GM12878 (cell line): Measurements from ENCODE around the gene SPTLC2. TPM values are rescaled to one million over a fixed set of nuclear protein-coding genes. Genes with fewer than 3 reads are reported as not detected.

Source experiments
- ATAC-seq: fragments of 200-7000 bp; cut with Tn5 transposase; 3 replicates; pipeline ENCODE4 v1.9.1; 2020; ENCODE audit warnings: mild to moderate bottlenecking, moderate library complexity
- BruUV-seq: library from RNA; stranded (reverse); fragments of 400-500 nt; replicated peaks from 2 replicates; lab custom pipeline; 2021; lab: Mats Ljungman, UMichigan
- CTCF ChIA-PET: fragments of 300-600 bp; sonication (Branson Sonifier 250); formaldehyde crosslinking; extraction: SDS; loops from one replicate; lab custom pipeline; 2021; ENCODE audit warnings: inconsistent platforms; lab: Yijun Ruan, JAX
- POLR2A ChIA-PET: fragments of 350-600 bp; formaldehyde crosslinking; extraction: SDS; loops from one replicate; lab custom pipeline; 2021; ENCODE audit warnings: inconsistent platforms; lab: Charles Lee
- RAD21 ChIA-PET: fragments of 300-600 bp; sonication (Branson Sonifier 250); formaldehyde crosslinking; loops from one replicate; lab custom pipeline; 2023; ENCODE audit warnings: antibody characterized with exemption; ENCODE audit not compliant: unreplicated experiment; lab: Charles Lee
- SMC1A ChIA-PET: fragments of 300-600 bp; sonication (Branson Sonifier 250); formaldehyde crosslinking; loops from one replicate; lab custom pipeline; 2023; ENCODE audit not compliant: unreplicated experiment, uncharacterized antibody; lab: Charles Lee
- DNase-seq: peaks from one replicate; pipeline ENCODE4 v3.0.0-alpha.2; 2011; ENCODE audit warnings: low read depth, low spot score
- FAIRE-seq: peaks from 3 replicates; lab custom pipeline; 2011; peaks lifted over from hg19 to GRCh38; lab: Jason Lieb, UNC
- H2AFZ ChIP-seq: 2 replicates; pipeline ENCODE4 v1.6.0; 2011; ENCODE audit warnings: low read depth, low read length, control low read depth; ENCODE audit not compliant: control insufficient read depth
- H3K27ac ChIP-seq: 2 replicates; pipeline ENCODE4 v1.5.1; 2011; ENCODE audit warnings: control low read depth; ENCODE audit not compliant: control insufficient read depth, insufficient read depth
- H3K27me3 ChIP-seq, 2 experiments: replicated peaks in 1 of 2; 2 replicates each; pipeline versions ENCODE4 v1.6.0 to v1.6.1; 2011; ENCODE audit warnings: low read length in 1 of 2; ENCODE audit not compliant: control insufficient read depth in 2 of 2, insufficient read depth in 2 of 2
- H3K36me3 ChIP-seq, 2 experiments: 2 replicates each; pipeline ENCODE4 v1.5.1; 2011; ENCODE audit warnings: low read length in 1 of 2; ENCODE audit not compliant: control insufficient read depth in 2 of 2, insufficient read depth in 2 of 2
- H3K4me1 ChIP-seq: 2 replicates; pipeline ENCODE4 v1.6.1; 2011; ENCODE audit warnings: mild to moderate bottlenecking, low read length, moderate library complexity, mixed read lengths; ENCODE audit not compliant: control insufficient read depth, insufficient read depth
- H3K4me2 ChIP-seq: 2 replicates; pipeline ENCODE4 v1.6.0; 2011; ENCODE audit warnings: control low read depth; ENCODE audit not compliant: control insufficient read depth, insufficient read depth
- H3K4me3 ChIP-seq: fragments of 200-600 bp; sonication (generic); 2 replicates; pipeline ENCODE4 v1.5.1; 2016
- H3K79me2 ChIP-seq: 2 replicates; pipeline ENCODE4 v1.6.0; 2011; ENCODE audit warnings: low read length; ENCODE audit not compliant: control insufficient read depth, insufficient read depth
- H3K9ac ChIP-seq: 2 replicates; pipeline ENCODE4 v1.8.0; 2011; ENCODE audit warnings: low read length, control low read depth, mixed read lengths; ENCODE audit not compliant: control insufficient read depth, insufficient read depth
- H3K9me3 ChIP-seq: replicated peaks from 3 replicates; pipeline ENCODE4 v1.5.1; 2011; ENCODE audit warnings: mild to moderate bottlenecking, low read length; ENCODE audit not compliant: control insufficient read depth, insufficient read depth
- H4K20me1 ChIP-seq: 2 replicates; pipeline ENCODE4 v1.6.0; 2011; ENCODE audit not compliant: control insufficient read depth, insufficient read depth
- NFYA ChIP-seq: IDR thresholded peaks from 2 replicates; pipeline ENCODE4 v1.6.1; 2011; ENCODE audit warnings: low read depth, mild to moderate bottlenecking, low read length, improper control_type of control experiment, borderline replicate concordance
- WGBS: methylation state at CpG from one replicate; pipeline ENCODE4 v1.1.6; 2016; ENCODE audit warnings: low lambda C conversion rate; ENCODE audit not compliant: insufficient replicate concordance, insufficient coverage; ENCODE audit errors: missing lambda C conversion rate; 5-methylcytosine and 5-hydroxymethylcytosine counted together
- in situ Hi-C: fragments of 300-500 bp; cut with MboI; formaldehyde crosslinking; loops from 9 replicates; pipeline ENCODE4 v1.14.3; 2018; ENCODE audit warnings: mixed read lengths
- intact Hi-C: fragments of 100-400 bp; cut with micrococcal nuclease; formaldehyde crosslinking; loops from one replicate; pipeline ENCODE4 v1.14.2; 2022; ENCODE audit not compliant: unreplicated experiment
- polyA plus RNA-seq, 11 experiments: library from polyadenylated mRNA; depleted of rRNA in 4 of 11; unstranded in 6 of 11; stranded (reverse) in 5 of 11; fragments of >200 nt; fragmentation: Nextera tagmentation in 4 of 11; fragmentation: Illumina TruSeq in 1 of 11; extraction: Ambion mirVana in 4 of 11; extraction: Trizol in 1 of 11; gene quantifications; 1 replicate in 1 of 11; 2 replicates in 10 of 11; pipeline versions ENCODE4 v1.2.1 to v1.2.3, GENCODE V29; 2011 to 2016; ENCODE audit warnings: inconsistent platforms in 2 of 11, missing spikeins in 2 of 11, low read depth in 1 of 11
- total RNA-seq, 4 experiments: library from RNA; depleted of rRNA in 3 of 4; stranded (reverse); fragments of >200 nt in 3 of 4; fragmentation: Illumina TruSeq in 1 of 4; extraction: Trizol in 1 of 4; gene quantifications; 2 replicates each; pipeline versions ENCODE4 v1.2.1 to v1.2.3, GENCODE V29; 2013 to 2021
- TF ChIP-seq, protein P1 (sequence below): IDR thresholded peaks from 2 replicates; pipeline ENCODE4 v1.6.1; 2012; ENCODE audit warnings: low read depth, low read length, improper control_type of control experiment
- TF ChIP-seq, protein P2 (sequence below): IDR thresholded peaks from 2 replicates; pipeline ENCODE4 v1.6.1; 2012; ENCODE audit warnings: low read depth, low read length, improper control_type of control experiment
- TF ChIP-seq, protein P3 (sequence below): fragments of 150-350 bp; IDR thresholded peaks from 2 replicates; pipeline ENCODE4 v1.6.1; 2014; ENCODE audit warnings: mild to moderate bottlenecking, low read depth, low read length

SPTLC2 gene
- total and polyA plus RNA-seq, 10 of the 15 experiments (the other 5 are each of a cell fraction or from before 2014, with no cell fraction given), result 6.9 to 35.1 (median 19.7) TPM

DNA sequence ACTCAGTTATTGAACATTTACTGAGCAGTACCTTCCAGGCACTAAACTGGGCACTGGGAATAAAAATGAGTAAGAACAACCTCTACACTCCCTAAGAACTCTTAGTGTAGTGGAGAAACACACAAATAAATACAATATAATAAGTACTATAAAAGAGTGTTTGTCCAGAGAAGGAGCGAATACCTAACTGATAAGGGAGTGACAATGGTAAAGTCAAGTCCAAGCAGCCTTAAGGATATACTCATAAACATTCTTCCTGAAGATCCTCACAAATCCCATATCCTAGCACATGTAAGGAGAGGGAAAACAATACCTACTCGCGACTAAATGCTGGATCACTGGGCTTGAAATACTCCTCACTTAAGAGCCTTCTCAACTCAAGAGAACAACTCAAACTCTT lies 32.8 kb downstream of the SPTLC2 start:
- no peak for DNase-seq
- in situ Hi-C loops, result no loop called here
- Histone ChIP-seq H3K4me1 (peaks cover 17% of the 10 kb centered on the region), H4K20me1 (no peaks in the 10 kb centered on the region; the same call in 1 of the 2 replicates), H3K9ac (no peak overlapping the region), H3K36me3 (no peaks in the 10 kb centered on the region), H3K27me3 (no peaks in the 10 kb centered on the region), H3K4me2 (no peak overlapping the region), H2AFZ (no peak overlapping the region), H3K27ac (no peak overlapping the region), H3K79me2 (peaks cover 14% of the 10 kb centered on the region), H3K9me3 (no peaks in the 10 kb centered on the region), H3K4me3 (no peak overlapping the region)
- intact Hi-C loops, result no loop called here
- TF ChIP-seq, protein P1, sequence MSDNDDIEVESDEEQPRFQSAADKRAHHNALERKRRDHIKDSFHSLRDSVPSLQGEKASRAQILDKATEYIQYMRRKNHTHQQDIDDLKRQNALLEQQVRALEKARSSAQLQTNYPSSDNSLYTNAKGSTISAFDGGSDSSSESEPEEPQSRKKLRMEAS, result no peak
- no peak for TF ChIP-seq NFYA
- TF ChIP-seq, protein P2, sequence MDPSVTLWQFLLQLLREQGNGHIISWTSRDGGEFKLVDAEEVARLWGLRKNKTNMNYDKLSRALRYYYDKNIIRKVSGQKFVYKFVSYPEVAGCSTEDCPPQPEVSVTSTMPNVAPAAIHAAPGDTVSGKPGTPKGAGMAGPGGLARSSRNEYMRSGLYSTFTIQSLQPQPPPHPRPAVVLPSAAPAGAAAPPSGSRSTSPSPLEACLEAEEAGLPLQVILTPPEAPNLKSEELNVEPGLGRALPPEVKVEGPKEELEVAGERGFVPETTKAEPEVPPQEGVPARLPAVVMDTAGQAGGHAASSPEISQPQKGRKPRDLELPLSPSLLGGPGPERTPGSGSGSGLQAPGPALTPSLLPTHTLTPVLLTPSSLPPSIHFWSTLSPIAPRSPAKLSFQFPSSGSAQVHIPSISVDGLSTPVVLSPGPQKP, result no peak
- TF ChIP-seq, protein P3, sequence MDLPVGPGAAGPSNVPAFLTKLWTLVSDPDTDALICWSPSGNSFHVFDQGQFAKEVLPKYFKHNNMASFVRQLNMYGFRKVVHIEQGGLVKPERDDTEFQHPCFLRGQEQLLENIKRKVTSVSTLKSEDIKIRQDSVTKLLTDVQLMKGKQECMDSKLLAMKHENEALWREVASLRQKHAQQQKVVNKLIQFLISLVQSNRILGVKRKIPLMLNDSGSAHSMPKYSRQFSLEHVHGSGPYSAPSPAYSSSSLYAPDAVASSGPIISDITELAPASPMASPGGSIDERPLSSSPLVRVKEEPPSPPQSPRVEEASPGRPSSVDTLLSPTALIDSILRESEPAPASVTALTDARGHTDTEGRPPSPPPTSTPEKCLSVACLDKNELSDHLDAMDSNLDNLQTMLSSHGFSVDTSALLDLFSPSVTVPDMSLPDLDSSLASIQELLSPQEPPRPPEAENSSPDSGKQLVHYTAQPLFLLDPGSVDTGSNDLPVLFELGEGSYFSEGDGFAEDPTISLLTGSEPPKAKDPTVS, result no peak
- ChIA-PET RAD21 (no interaction called here), SMC1A (interaction anchor here (0.9 kb wide), 1 partner anchor 24 kb away, joined by 5 read pairs; no protein-coding TSS in a partner anchor), POLR2A (no interaction called here), CTCF (no interaction called here)
- no peak for FAIRE-seq
- 99% methylated on average over 3 of the region's 3 CpGs for WGBS
- ATAC-seq, result no peak
- BruUV-seq, result no TSS peak
